GM23248 (cell line): ENCODE results near the gene GXYLT2.

ENCODE experiments used
- EZH2 ChIP-seq: fragments of 200-600 bp; sonication (generic); IDR thresholded peaks from 2 replicates; pipeline ENCODE4 v1.6.1; 2018; ENCODE audit warnings: antibody characterized with exemption, mild to moderate bottlenecking; ENCODE audit not compliant: insufficient read depth, poor library complexity, severe bottlenecking
- EZH2phosphoT487 ChIP-seq: fragments of 200-600 bp; sonication (generic); IDR thresholded peaks from 2 replicates; pipeline ENCODE4 v1.6.1; 2018; ENCODE audit warnings: antibody characterized with exemption, moderate library complexity, mild to moderate bottlenecking, low read depth; ENCODE audit not compliant: insufficient read depth

DNA sequence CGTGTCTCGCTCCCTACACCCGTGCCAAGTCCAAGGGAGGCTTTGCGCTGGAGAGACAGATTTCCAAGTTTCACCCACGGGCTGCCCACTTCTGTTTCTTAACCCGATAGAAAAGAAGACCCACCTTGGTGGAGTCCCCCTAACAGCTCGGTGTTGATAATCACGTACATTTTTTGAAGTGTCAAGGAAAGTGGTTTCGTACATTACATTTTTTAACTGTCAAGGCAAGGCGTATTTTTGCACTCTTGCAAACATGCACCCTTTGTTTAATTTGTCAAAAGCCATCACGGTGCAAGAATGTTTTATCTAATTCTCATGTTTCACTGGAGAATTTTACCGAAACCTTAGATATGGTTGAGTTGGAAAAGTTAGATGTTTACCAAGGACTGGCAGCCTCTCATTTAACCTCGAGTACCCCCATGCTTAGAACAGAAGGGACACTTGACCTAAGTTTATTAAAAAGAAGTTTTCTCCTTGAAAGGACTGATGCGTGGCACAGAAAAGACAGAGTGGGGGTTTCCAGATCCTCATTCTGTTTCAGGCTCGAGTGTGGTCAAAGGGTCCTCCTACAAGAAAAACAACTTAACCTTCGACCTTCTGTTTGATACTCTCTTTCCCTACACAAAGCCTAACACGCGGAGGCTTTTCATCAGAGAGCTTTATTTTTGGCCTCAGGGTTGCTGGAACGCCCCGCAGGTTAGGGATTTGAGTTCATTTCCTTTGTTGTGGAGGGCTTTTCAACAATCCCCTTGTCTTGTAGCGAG is 882 bp downstream of the GXYLT2 start:
- no peak for TF ChIP-seq EZH2
- no peak for TF ChIP-seq EZH2phosphoT487
